ENCODE data around the gene CCL5. TPM values are rescaled to one million over a fixed set of nuclear protein-coding genes. Genes with fewer than 3 reads are reported as not detected.

CCL5 gene
- total RNA-seq, 1 experiment from 2014 or later: not detected

- Histone ChIP-seq H2BK20ac (ENCODE audit: low read depth, low read length, poor library complexity, severe bottlenecking) (no peak overlapping the region), H4K8ac (replicated peaks; ENCODE audit: insufficient read length, low read depth, low read length) (no peak overlapping the region), H3T11ph (ENCODE audit: low read length) (no peak overlapping the region), H3K14ac (ENCODE audit: insufficient read depth, low read length) (no peak overlapping the region), H3K4me1 (ENCODE audit: insufficient read depth, low read length) (no peaks in the 10 kb centered on the region), H4K20me1 (ENCODE audit: control insufficient read depth, insufficient read depth, insufficient read length) (no peaks in the 10 kb centered on the region), H3K27me3 (ENCODE audit: insufficient read depth, low read length) (no peaks in the 10 kb centered on the region), H2BK5ac (ENCODE audit: insufficient read length, low read length) (no peak overlapping the region), H2BK12ac (ENCODE audit: insufficient read length, low read depth, low read length) (no peak overlapping the region), H3K9ac (ENCODE audit: extremely low read depth, insufficient read length, low read length) (no peak overlapping the region), H2AFZ (ENCODE audit: low read length) (no peak overlapping the region), H3K4me2 (ENCODE audit: insufficient read depth, insufficient read length, low read length) (no peak overlapping the region), H3K4ac (ENCODE audit: low read depth, low read length) (no peak overlapping the region), H2BK15ac (ENCODE audit: low read depth, low read length) (no peak overlapping the region), H3K18ac (ENCODE audit: insufficient read length, low read depth, low read length) (no peak overlapping the region), H3K56ac (ENCODE audit: insufficient read length, low read depth, low read length) (no peak overlapping the region), H3K23ac (ENCODE audit: insufficient read length, low read depth, low read length) (no peak overlapping the region), H2AK5ac (ENCODE audit: insufficient read length, low read length) (no peak overlapping the region), H4K5ac (ENCODE audit: insufficient read length, low read depth, low read length) (no peak overlapping the region), H3K23me2 (ENCODE audit: insufficient read length, low read depth, low read length, poor library complexity, severe bottlenecking) (no peaks in the 10 kb centered on the region), H3K79me2 (ENCODE audit: insufficient read depth, low read length) (no peaks in the 10 kb centered on the region), H3K79me1 (ENCODE audit: insufficient read depth, low read depth, low read length, poor library complexity, severe bottlenecking) (no peaks in the 10 kb centered on the region), H4K91ac (ENCODE audit: insufficient read length, low read depth, low read length) (no peak overlapping the region), H2BK120ac (ENCODE audit: low read depth, low read length, poor library complexity, severe bottlenecking) (no peak overlapping the region), H3K9me3 (ENCODE audit: control insufficient read depth, low read depth, low read length) (no peaks in the 10 kb centered on the region), H3K27ac (ENCODE audit: insufficient read length, low read depth, low read length) (no peak overlapping the region)
- Mint-ChIP-seq H3K9me3 (peaks cover 14 to 45% of the 10 kb centered on the region in 2 experiments), H3K36me3 (ENCODE audit: insufficient read depth in 1 of 3, low read depth in 3 of 3) (peaks cover 3 to 31% (median 22%) of the 10 kb centered on the region in 3 experiments), H3K27ac (no peak overlapping the region), H3K27me3 (ENCODE audit: low read depth) (peaks cover 14% of the 10 kb centered on the region), H3K4me1 (peaks cover 2 to 5% of the 10 kb centered on the region in 2 experiments), H3K4me3 (no peak overlapping the region)
- no peak for DNase-seq
- TF ChIP-seq, protein P1, sequence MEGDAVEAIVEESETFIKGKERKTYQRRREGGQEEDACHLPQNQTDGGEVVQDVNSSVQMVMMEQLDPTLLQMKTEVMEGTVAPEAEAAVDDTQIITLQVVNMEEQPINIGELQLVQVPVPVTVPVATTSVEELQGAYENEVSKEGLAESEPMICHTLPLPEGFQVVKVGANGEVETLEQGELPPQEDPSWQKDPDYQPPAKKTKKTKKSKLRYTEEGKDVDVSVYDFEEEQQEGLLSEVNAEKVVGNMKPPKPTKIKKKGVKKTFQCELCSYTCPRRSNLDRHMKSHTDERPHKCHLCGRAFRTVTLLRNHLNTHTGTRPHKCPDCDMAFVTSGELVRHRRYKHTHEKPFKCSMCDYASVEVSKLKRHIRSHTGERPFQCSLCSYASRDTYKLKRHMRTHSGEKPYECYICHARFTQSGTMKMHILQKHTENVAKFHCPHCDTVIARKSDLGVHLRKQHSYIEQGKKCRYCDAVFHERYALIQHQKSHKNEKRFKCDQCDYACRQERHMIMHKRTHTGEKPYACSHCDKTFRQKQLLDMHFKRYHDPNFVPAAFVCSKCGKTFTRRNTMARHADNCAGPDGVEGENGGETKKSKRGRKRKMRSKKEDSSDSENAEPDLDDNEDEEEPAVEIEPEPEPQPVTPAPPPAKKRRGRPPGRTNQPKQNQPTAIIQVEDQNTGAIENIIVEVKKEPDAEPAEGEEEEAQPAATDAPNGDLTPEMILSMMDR (conservative IDR thresholded peaks at IDR 0.05): no peak
- WGBS (ENCODE audit: extremely low coverage, insufficient read length, low lambda C conversion rate): no CpG with 5 or more reads among the region's 29 CpGs
Measured at GRCh38 chr17:35917519-35918213, 37.5 kb upstream of the CCL5 start.

All from H9 (cell line).